SK-N-SH treated with all-trans-retinoic acid at 6 μM for 48 hours (cell line): ENCODE results near the gene ZMYND8.

ENCODE experiments used
- ATAC-seq: fragments of 200-7000 bp; cut with Tn5 transposase; 3 replicates; pipeline ENCODE4 v1.9.1; 2020; ENCODE audit warnings: mild to moderate bottlenecking, moderate library complexity
- BACH2 ChIP-seq: fragments of 250-450 bp; sonication (Bioruptor Pico); IDR thresholded peaks from 2 replicates; pipeline ENCODE4 v1.9.0; 2021; ENCODE audit warnings: mild to moderate bottlenecking, borderline replicate concordance
- CSRNP3 ChIP-seq: fragments of 250-450 bp; sonication (Bioruptor Pico); IDR thresholded peaks from 2 replicates; pipeline ENCODE4 v1.5.1; 2021; ENCODE audit warnings: mild to moderate bottlenecking, moderate library complexity
- ESRRG ChIP-seq: fragments of 250-450 bp; sonication (Bioruptor Pico); IDR thresholded peaks from 2 replicates; pipeline ENCODE4 v1.6.1; 2021; ENCODE audit warnings: mild to moderate bottlenecking
- GLIS3 ChIP-seq: fragments of 250-450 bp; sonication (Bioruptor Pico); IDR thresholded peaks from 2 replicates; pipeline ENCODE4 v1.5.0; 2020; ENCODE audit warnings: mild to moderate bottlenecking, moderate library complexity
- ISL1 ChIP-seq: fragments of 250-450 bp; sonication (Bioruptor Pico); IDR thresholded peaks from 2 replicates; pipeline ENCODE4 v2.1.2; 2022; ENCODE audit warnings: mild to moderate bottlenecking, moderate library complexity
- OSR1 ChIP-seq: fragments of 250-450 bp; sonication (Bioruptor Pico); IDR thresholded peaks from 2 replicates; pipeline ENCODE4 v1.8.0; 2022; ENCODE audit warnings: moderate library complexity, mild to moderate bottlenecking, inconsistent platforms
- PATZ1 ChIP-seq: fragments of 250-450 bp; sonication (Bioruptor Pico); IDR thresholded peaks from 2 replicates; pipeline ENCODE4 v1.8.0; 2020; ENCODE audit warnings: mild to moderate bottlenecking, moderate library complexity, borderline replicate concordance
- POU6F1 ChIP-seq: fragments of 250-450 bp; sonication (Bioruptor Pico); IDR thresholded peaks from 2 replicates; pipeline ENCODE4 v1.8.0; 2021; ENCODE audit warnings: low read depth, mild to moderate bottlenecking, moderate library complexity, borderline replicate concordance
- PPARA ChIP-seq: fragments of 250-450 bp; sonication (Bioruptor Pico); IDR thresholded peaks from 2 replicates; pipeline ENCODE4 v1.5.0; 2020; ENCODE audit warnings: mild to moderate bottlenecking, borderline replicate concordance
- SNAI2 ChIP-seq: fragments of 250-450 bp; sonication (Bioruptor Pico); IDR thresholded peaks from 2 replicates; pipeline ENCODE4 v1.5.0; 2020; ENCODE audit warnings: mild to moderate bottlenecking, moderate library complexity
- TCF4 ChIP-seq: fragments of 250-450 bp; sonication (Bioruptor Pico); IDR thresholded peaks from 2 replicates; pipeline ENCODE4 v1.8.0; 2021; ENCODE audit warnings: mild to moderate bottlenecking, moderate library complexity, borderline replicate concordance
- TOX ChIP-seq: fragments of 250-450 bp; sonication (Bioruptor Pico); IDR thresholded peaks from 2 replicates; pipeline ENCODE4 v1.8.0; 2021; ENCODE audit warnings: mild to moderate bottlenecking, moderate library complexity, borderline replicate concordance
- ZC3H10 ChIP-seq: fragments of 250-450 bp; sonication (Bioruptor Pico); IDR thresholded peaks from 2 replicates; pipeline ENCODE4 v1.5.1; 2021; ENCODE audit warnings: mild to moderate bottlenecking, moderate library complexity
- ZFP3 ChIP-seq: fragments of 250-450 bp; sonication (Bioruptor Pico); IDR thresholded peaks from 2 replicates; pipeline ENCODE4 v1.5.0; 2020; ENCODE audit warnings: mild to moderate bottlenecking, moderate library complexity
- ZNF70 ChIP-seq: fragments of 450-650 bp; formaldehyde crosslinking; IDR thresholded peaks from 2 replicates; pipeline ENCODE4 v1.5.0; 2020; ENCODE audit warnings: mild to moderate bottlenecking, moderate library complexity
- ZNF8 ChIP-seq: fragments of 450-650 bp; formaldehyde crosslinking; IDR thresholded peaks from 2 replicates; pipeline ENCODE4 v1.5.0; 2020; ENCODE audit warnings: mild to moderate bottlenecking, moderate library complexity
- TF ChIP-seq, protein P1 (sequence below): fragments of 250-450 bp; sonication (Bioruptor Pico); IDR thresholded peaks from 2 replicates; pipeline ENCODE4 v1.5.1; 2020; ENCODE audit warnings: low read depth, mild to moderate bottlenecking, moderate library complexity
- TF ChIP-seq, protein P2 (sequence below): fragments of 250-450 bp; sonication (Bioruptor Pico); IDR thresholded peaks from 2 replicates; pipeline ENCODE4 v1.5.0; 2020; ENCODE audit warnings: mild to moderate bottlenecking, moderate library complexity

ZMYND8 gene

GRCh38 chr20:47173596-47174216 lies 182.8 kb downstream of the ZMYND8 start:
- TF ChIP-seq ZFP3 (CRISPR knock-in tag) (no peak), PATZ1 (CRISPR knock-in tag) (no peak), ZC3H10 (CRISPR knock-in tag) (no peak)
- peak; percentile 37; the same call in 1 of the 3 replicates for ATAC-seq

DNA sequence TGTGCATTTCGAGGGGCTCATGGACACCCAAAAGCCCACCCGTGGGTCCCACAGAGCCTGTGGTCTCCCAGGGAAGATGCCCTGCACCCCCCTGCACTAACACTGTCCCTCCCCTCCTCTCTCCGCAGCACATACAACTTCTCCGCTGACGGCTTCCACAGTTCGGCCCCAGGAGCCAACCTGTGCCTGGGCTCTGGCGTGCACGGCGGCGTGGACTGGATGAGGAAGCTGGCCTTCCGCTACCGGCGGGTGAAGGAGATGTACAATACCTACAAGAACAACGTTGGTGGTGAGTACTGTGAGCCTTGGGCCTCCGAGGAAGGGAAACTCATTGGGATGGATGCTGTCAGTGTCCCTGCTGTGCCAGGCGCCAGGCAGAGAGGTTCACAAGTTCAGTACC lies 183.9 kb downstream of the ZMYND8 start:
- no peak for TF ChIP-seq TOX (CRISPR knock-in tag)
- no peak for TF ChIP-seq OSR1 (CRISPR knock-in tag)
- no peak for TF ChIP-seq TCF4 (CRISPR knock-in tag)
- no peak for TF ChIP-seq GLIS3
- TF ChIP-seq ZNF70 (CRISPR knock-in tag) = no peak
- no peak for TF ChIP-seq PPARA
- TF ChIP-seq POU6F1 (CRISPR knock-in tag) = no peak
- TF ChIP-seq, protein P1, sequence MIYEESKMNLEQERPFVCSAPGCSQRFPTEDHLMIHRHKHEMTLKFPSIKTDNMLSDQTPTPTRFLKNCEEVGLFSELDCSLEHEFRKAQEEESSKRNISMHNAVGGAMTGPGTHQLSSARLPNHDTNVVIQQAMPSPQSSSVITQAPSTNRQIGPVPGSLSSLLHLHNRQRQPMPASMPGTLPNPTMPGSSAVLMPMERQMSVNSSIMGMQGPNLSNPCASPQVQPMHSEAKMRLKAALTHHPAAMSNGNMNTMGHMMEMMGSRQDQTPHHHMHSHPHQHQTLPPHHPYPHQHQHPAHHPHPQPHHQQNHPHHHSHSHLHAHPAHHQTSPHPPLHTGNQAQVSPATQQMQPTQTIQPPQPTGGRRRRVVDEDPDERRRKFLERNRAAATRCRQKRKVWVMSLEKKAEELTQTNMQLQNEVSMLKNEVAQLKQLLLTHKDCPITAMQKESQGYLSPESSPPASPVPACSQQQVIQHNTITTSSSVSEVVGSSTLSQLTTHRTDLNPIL (CRISPR knock-in tag) = no peak
- no peak for TF ChIP-seq CSRNP3
- TF ChIP-seq ZC3H10 (CRISPR knock-in tag) = no peak
- TF ChIP-seq ISL1 (CRISPR knock-in tag) = no peak
- no peak for TF ChIP-seq SNAI2 (CRISPR knock-in tag)
- TF ChIP-seq, protein P2, sequence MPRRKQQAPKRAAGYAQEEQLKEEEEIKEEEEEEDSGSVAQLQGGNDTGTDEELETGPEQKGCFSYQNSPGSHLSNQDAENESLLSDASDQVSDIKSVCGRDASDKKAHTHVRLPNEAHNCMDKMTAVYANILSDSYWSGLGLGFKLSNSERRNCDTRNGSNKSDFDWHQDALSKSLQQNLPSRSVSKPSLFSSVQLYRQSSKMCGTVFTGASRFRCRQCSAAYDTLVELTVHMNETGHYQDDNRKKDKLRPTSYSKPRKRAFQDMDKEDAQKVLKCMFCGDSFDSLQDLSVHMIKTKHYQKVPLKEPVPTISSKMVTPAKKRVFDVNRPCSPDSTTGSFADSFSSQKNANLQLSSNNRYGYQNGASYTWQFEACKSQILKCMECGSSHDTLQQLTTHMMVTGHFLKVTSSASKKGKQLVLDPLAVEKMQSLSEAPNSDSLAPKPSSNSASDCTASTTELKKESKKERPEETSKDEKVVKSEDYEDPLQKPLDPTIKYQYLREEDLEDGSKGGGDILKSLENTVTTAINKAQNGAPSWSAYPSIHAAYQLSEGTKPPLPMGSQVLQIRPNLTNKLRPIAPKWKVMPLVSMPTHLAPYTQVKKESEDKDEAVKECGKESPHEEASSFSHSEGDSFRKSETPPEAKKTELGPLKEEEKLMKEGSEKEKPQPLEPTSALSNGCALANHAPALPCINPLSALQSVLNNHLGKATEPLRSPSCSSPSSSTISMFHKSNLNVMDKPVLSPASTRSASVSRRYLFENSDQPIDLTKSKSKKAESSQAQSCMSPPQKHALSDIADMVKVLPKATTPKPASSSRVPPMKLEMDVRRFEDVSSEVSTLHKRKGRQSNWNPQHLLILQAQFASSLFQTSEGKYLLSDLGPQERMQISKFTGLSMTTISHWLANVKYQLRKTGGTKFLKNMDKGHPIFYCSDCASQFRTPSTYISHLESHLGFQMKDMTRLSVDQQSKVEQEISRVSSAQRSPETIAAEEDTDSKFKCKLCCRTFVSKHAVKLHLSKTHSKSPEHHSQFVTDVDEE (CRISPR knock-in tag) = no peak
- no peak for TF ChIP-seq ZFP3 (CRISPR knock-in tag)
- TF ChIP-seq BACH2 = no peak
- no peak for ATAC-seq

- TF ChIP-seq ZFP3 (CRISPR knock-in tag) = no peak
- no peak for TF ChIP-seq CSRNP3
- TF ChIP-seq, protein P2 (CRISPR knock-in tag) = no peak
- TF ChIP-seq ESRRG = no peak
- no peak for TF ChIP-seq ZNF8 (CRISPR knock-in tag)
- TF ChIP-seq ZNF70 (CRISPR knock-in tag) = no peak
- no peak for ATAC-seq
These were observed 188.7 kb downstream of the ZMYND8 start for GRCh38 chr20:47167846-47168245.
